ACHN (cell line): ENCODE measurements around the gene FBXW8.

Source experiments
- DNase-seq: peaks from one replicate; pipeline ENCODE4 v3.0.0-alpha.2; 2015
- in situ Hi-C: cut with HindIII; loops from 2 replicates; pipeline ENCODE4 v1.10.0; 2017; ENCODE audit warnings: low sequenced_read_pairs, low pct_ligation_motif_present, low pct_unique_long_range_greater_than_20kb

Gene FBXW8

GRCh38 chr12:116919247-116919661 lies 8.5 kb downstream of the FBXW8 start:
- in situ Hi-C loops = loop anchor here (25.0 kb wide), 1 partner anchor 207 kb away; no protein-coding TSS in a partner anchor
- DNase-seq = no peak

GRCh38 chr12:116919706-116920485 lies 9.1 kb downstream of the FBXW8 start:
- no peak for DNase-seq
- in situ Hi-C loops = loop anchor here (25.0 kb wide), 1 partner anchor 208 kb away; no protein-coding TSS in a partner anchor

- in situ Hi-C loops = loop anchor here (25.0 kb wide), 1 partner anchor 209 kb away; no protein-coding TSS in a partner anchor
- no peak for DNase-seq
These were observed 10.2 kb downstream of the FBXW8 start for GRCh38 chr12:116920939-116921338.

- in situ Hi-C loops = loop anchor here (25.0 kb wide), 1 partner anchor 210 kb away; no protein-coding TSS in a partner anchor
- no peak for DNase-seq
These were observed 11.6 kb downstream of the FBXW8 start for GRCh38 chr12:116922194-116922897.

GRCh38 chr12:116924558-116925453 lies 14.1 kb downstream of the FBXW8 start:
- DNase-seq = peak; percentile 76
- in situ Hi-C loops = loop anchor here (25.0 kb wide), 1 partner anchor 213 kb away; no protein-coding TSS in a partner anchor

GRCh38 chr12:116926283-116927243 lies 15.8 kb downstream of the FBXW8 start:
- DNase-seq = no peak
- in situ Hi-C loops = no loop called here

GRCh38 chr12:116927244-116927940 lies 16.6 kb downstream of the FBXW8 start:
- in situ Hi-C loops = no loop called here

GRCh38 chr12:116928504-116928903 lies 17.8 kb downstream of the FBXW8 start:
- in situ Hi-C loops = no loop called here

More at GRCh38 chr12:116927244-116927940, 16.6 kb downstream of the FBXW8 start:
- DNase-seq = no peak

GRCh38 chr12:116929885-116930284 lies 19.1 kb downstream of the FBXW8 start:
- in situ Hi-C loops = no loop called here

More at GRCh38 chr12:116928504-116928903, 17.8 kb downstream of the FBXW8 start:
- no peak for DNase-seq

GRCh38 chr12:116931665-116932064 lies 20.9 kb downstream of the FBXW8 start:
- DNase-seq = no peak
- in situ Hi-C loops = no loop called here

More at GRCh38 chr12:116929885-116930284, 19.1 kb downstream of the FBXW8 start:
- no peak for DNase-seq

GRCh38 chr12:116933091-116933490 lies 22.3 kb downstream of the FBXW8 start:
- DNase-seq = no peak
- in situ Hi-C loops = no loop called here

- DNase-seq = no peak
- in situ Hi-C loops = no loop called here
These were observed 22.9 kb downstream of the FBXW8 start for GRCh38 chr12:116933512-116934246.

- in situ Hi-C loops = no loop called here
- DNase-seq = no peak
These were observed 24.4 kb downstream of the FBXW8 start for GRCh38 chr12:116934908-116935705.

GRCh38 chr12:116937640-116938039 lies 26.9 kb downstream of the FBXW8 start:
- in situ Hi-C loops = no loop called here
- no peak for DNase-seq

- in situ Hi-C loops = no loop called here
- DNase-seq = no peak
These were observed 29.0 kb downstream of the FBXW8 start for GRCh38 chr12:116939734-116940133.

- in situ Hi-C loops = no loop called here
These were observed 30.4 kb downstream of the FBXW8 start for GRCh38 chr12:116941188-116941587.

More at GRCh38 chr12:116941188-116941587, 30.4 kb downstream of the FBXW8 start:
- no peak for DNase-seq
